ENCODE measurements around the gene SLC39A7.

Gene SLC39A7

GRCh38 chr6:33248643-33248931 lies 47.9 kb downstream of the SLC39A7 start:
- TF ChIP-seq CTCF (IDR thresholded peaks at IDR 0.05) = peak; percentile 26; the same call in 1 of the 2 replicates

- no peak for TF ChIP-seq CTCF (IDR thresholded peaks at IDR 0.05)
Measured at GRCh38 chr6:33248932-33249731, 48.5 kb downstream of the SLC39A7 start.

DNA sequence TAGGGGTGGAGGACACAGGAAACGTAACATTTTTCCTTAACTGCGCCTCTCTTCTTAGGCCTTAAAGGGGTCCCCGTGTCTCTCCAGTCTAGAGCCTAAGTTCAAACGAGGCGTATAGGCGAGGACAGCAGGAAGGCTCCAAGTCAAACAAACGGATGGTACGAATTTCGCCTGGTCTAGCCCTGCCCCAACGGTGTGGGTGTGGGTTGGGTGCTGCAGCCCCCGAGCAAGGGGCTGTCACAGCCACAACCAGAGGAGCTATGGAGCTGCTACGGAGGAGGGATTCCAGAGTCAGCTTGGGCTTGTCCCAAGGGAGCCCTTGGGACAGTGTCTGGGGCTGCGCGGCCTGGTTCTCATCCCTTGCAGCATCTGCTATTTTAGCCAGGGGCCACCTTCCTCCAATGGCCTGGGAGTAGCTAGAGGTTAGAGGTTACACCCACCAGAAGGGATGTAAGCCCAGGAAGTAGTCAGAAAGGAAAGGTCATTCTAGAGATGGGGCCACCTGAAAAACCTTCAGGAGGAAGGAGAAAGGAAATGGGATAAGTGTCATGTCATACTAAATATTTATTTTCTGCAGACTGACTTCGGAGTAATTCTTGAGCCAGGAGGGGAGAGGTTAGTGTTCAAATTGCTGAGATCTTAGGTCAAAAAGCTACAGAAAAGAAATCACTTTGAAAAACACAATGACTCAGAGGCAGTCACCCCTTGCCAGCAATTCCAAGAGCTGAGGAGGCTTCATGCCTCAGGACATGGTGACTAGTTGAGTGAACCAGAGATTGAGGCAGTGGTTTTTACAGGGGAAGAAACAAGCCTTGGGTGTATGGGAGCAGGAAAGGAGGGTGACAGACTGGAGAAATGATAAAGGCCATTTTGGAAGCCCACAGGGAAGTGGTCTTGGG lies 49.3 kb downstream of the SLC39A7 start:
- no peak for TF ChIP-seq CTCF (IDR thresholded peaks at IDR 0.05)

DNA sequence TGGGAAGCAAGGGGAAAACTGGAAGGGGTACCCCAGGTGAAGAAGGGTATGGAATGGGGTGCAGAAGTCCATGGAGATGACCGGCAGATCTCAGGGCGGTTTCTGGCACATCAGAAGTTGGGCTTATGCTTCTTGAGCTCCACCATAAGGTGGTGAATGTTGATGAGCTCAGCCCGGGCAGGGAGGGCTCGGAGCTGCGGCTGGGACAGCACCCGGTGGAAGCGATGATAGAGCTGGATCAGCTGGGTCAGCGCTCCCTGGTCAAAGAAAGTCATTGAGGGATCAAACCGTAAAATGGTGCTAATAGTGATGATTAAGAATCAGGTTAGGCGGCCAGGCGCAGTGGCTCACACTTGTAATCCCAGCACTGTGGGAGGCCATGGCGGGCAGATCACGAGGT lies 50.1 kb downstream of the SLC39A7 start:
- TF ChIP-seq CTCF (IDR thresholded peaks at IDR 0.05) = no peak

- TF ChIP-seq CTCF (IDR thresholded peaks at IDR 0.05) = no peak
Measured at GRCh38 chr6:33251395-33252012, 50.8 kb downstream of the SLC39A7 start.

- no peak for TF ChIP-seq CTCF (IDR thresholded peaks at IDR 0.05)
Measured at GRCh38 chr6:33252759-33253158, 52.1 kb downstream of the SLC39A7 start.
